Neural progenitor cell (in vitro differentiated cells): ENCODE data around the gene TMEM98. TPM values are rescaled to one million over a fixed set of nuclear protein-coding genes. Genes with fewer than 3 reads are reported as not detected.

Source experiments
- DNase-seq: peaks from one replicate; pipeline ENCODE4 v3.0.0-alpha.2; 2016; ENCODE audit warnings: low spot score
- H2AFZ ChIP-seq: fragments of 200-600 bp; sonication (generic); replicated peaks from 2 replicates; pipeline ENCODE4 v1.6.1; 2016; ENCODE audit warnings: antibody characterized with exemption
- H3F3A ChIP-seq: fragments of 200-600 bp; sonication (generic); 2 replicates; pipeline ENCODE4 v1.6.1; 2016; ENCODE audit warnings: antibody characterized with exemption, low read depth
- H3K27ac ChIP-seq: fragments of 200-600 bp; sonication (generic); 2 replicates; pipeline ENCODE4 v1.5.1; 2016; ENCODE audit warnings: mild to moderate bottlenecking
- H3K27me3 ChIP-seq: fragments of 200-600 bp; sonication (generic); 2 replicates; pipeline ENCODE4 v1.6.1; 2016; ENCODE audit warnings: mild to moderate bottlenecking, moderate library complexity
- H3K36me3 ChIP-seq: fragments of 200-600 bp; sonication (generic); 2 replicates; pipeline ENCODE4 v1.5.1; 2016
- H3K4me1 ChIP-seq: fragments of 200-600 bp; sonication (generic); 2 replicates; pipeline ENCODE4 v1.6.1; 2016; ENCODE audit warnings: mixed run types
- H3K4me2 ChIP-seq: fragments of 200-600 bp; sonication (generic); 2 replicates; pipeline ENCODE4 v1.6.1; 2016
- H3K4me3 ChIP-seq: fragments of 200-600 bp; sonication (generic); 2 replicates; pipeline ENCODE4 v1.5.1; 2016
- H3K79me2 ChIP-seq: fragments of 200-600 bp; sonication (generic); 2 replicates; pipeline ENCODE4 v1.6.1; 2016; ENCODE audit warnings: low read depth
- H3K9ac ChIP-seq: fragments of 200-600 bp; sonication (generic); 2 replicates; pipeline ENCODE4 v1.6.1; 2016
- H3K9me3 ChIP-seq: fragments of 200-600 bp; sonication (generic); 2 replicates; pipeline ENCODE4 v1.5.1; 2016; ENCODE audit warnings: low read depth
- H4K20me1 ChIP-seq: fragments of 200-600 bp; sonication (generic); 2 replicates; pipeline ENCODE4 v1.6.1; 2016; ENCODE audit warnings: low read depth
- H3K27ac Mint-ChIP-seq: 3 replicates; pipeline ENCODE4 v1.8.0; 2021; ENCODE audit warnings: mixed read lengths
- H3K27me3 Mint-ChIP-seq: 2 replicates; pipeline ENCODE4 v1.8.0; 2022; ENCODE audit warnings: low read depth, mild to moderate bottlenecking, inconsistent platforms, moderate library complexity, mixed read lengths; ENCODE audit not compliant: insufficient read depth
- H3K36me3 Mint-ChIP-seq: 3 replicates; pipeline ENCODE4 v1.8.0; 2021; ENCODE audit warnings: mixed read lengths
- H3K4me1 Mint-ChIP-seq: 3 replicates; pipeline ENCODE4 v1.8.0; 2021; ENCODE audit warnings: mixed read lengths
- H3K4me3 Mint-ChIP-seq: 3 replicates; pipeline ENCODE4 v1.8.0; 2021; ENCODE audit warnings: mild to moderate bottlenecking, moderate library complexity, mixed read lengths
- H3K9me3 Mint-ChIP-seq: 3 replicates; pipeline ENCODE4 v1.8.0; 2020; ENCODE audit warnings: mixed read lengths
- CTCF ChIP-seq: fragments of 200-600 bp; sonication (generic); IDR thresholded peaks from 2 replicates; pipeline ENCODE4 v1.5.1; 2017; ENCODE audit warnings: antibody characterized with exemption, mild to moderate bottlenecking
- EZH2 ChIP-seq: fragments of 200-600 bp; sonication (generic); IDR thresholded peaks from 2 replicates; pipeline ENCODE4 v1.6.1; 2017; ENCODE audit warnings: antibody characterized with exemption, mild to moderate bottlenecking, moderate library complexity
- EZH2phosphoT487 ChIP-seq: fragments of 200-600 bp; sonication (generic); IDR thresholded peaks from 2 replicates; pipeline ENCODE4 v1.6.1; 2017; ENCODE audit warnings: antibody characterized with exemption
- total RNA-seq: library from RNA; depleted of rRNA; stranded (reverse); fragments of >200 nt; gene quantifications from 2 replicates; pipeline ENCODE4 v1.2.3, GENCODE V29; 2015; ENCODE audit warnings: low replicate concordance

TMEM98 gene
- total RNA-seq, 1 donor from 2014 or later, result 117 TPM

- H3F3A ChIP-seq, result no peaks in the 10 kb centered on the region
- Mint-ChIP-seq H3K4me3 (no peak overlapping the region), H3K27ac (no peak overlapping the region), H3K27me3 (peaks cover 4% of the 10 kb centered on the region), H3K36me3 (no peaks in the 10 kb centered on the region), H3K4me1 (no peaks in the 10 kb centered on the region), H3K9me3 (no peaks in the 10 kb centered on the region)
- TF ChIP-seq EZH2 (no peak), EZH2phosphoT487 (no peak), CTCF (no peak)
- H3K27me3 ChIP-seq, result no peaks in the 10 kb centered on the region
- H4K20me1 ChIP-seq, result no peaks in the 10 kb centered on the region
- DNase-seq, result no peak
- H3K9ac ChIP-seq, result no peak overlapping the region
- no peaks in the 10 kb centered on the region for H3K4me1 ChIP-seq
- H3K9me3 ChIP-seq, result no peaks in the 10 kb centered on the region
- no peak overlapping the region for H2AFZ ChIP-seq
- no peak overlapping the region for H3K4me3 ChIP-seq
- no peaks in the 10 kb centered on the region for H3K36me3 ChIP-seq
- H3K4me2 ChIP-seq, result no peak overlapping the region
- no peak overlapping the region for H3K27ac ChIP-seq
- no peaks in the 10 kb centered on the region for H3K79me2 ChIP-seq
Measured at GRCh38 chr17:32894245-32894644, 33.7 kb upstream of the TMEM98 start.

GRCh38 chr17:32896647-32897258 lies 31.2 kb upstream of the TMEM98 start:
- Histone ChIP-seq H4K20me1 (no peaks in the 10 kb centered on the region), H3K79me2 (no peaks in the 10 kb centered on the region), H3K4me3 (no peak overlapping the region), H3K9me3 (peaks cover 6% of the 10 kb centered on the region), H3K27ac (no peak overlapping the region), H3K4me1 (no peaks in the 10 kb centered on the region), H2AFZ (no peak overlapping the region), H3K9ac (no peak overlapping the region), H3K4me2 (no peak overlapping the region), H3K27me3 (no peaks in the 10 kb centered on the region), H3K36me3 (no peaks in the 10 kb centered on the region), H3F3A (no peaks in the 10 kb centered on the region)
- TF ChIP-seq EZH2, result no peak
- H3K27me3 Mint-ChIP-seq, result peaks cover 4% of the 10 kb centered on the region
- no peaks in the 10 kb centered on the region for H3K36me3 Mint-ChIP-seq
- H3K4me1 Mint-ChIP-seq, result no peaks in the 10 kb centered on the region
- H3K4me3 Mint-ChIP-seq, result no peak overlapping the region
- H3K27ac Mint-ChIP-seq, result no peak overlapping the region
- no peak for DNase-seq
- peaks cover 2% of the 10 kb centered on the region for H3K9me3 Mint-ChIP-seq

- Histone ChIP-seq H3K4me1 (no peaks in the 10 kb centered on the region), H3F3A (no peaks in the 10 kb centered on the region), H3K9ac (no peak overlapping the region), H3K27me3 (no peaks in the 10 kb centered on the region), H3K4me2 (no peak overlapping the region), H2AFZ (no peak overlapping the region), H3K79me2 (no peaks in the 10 kb centered on the region), H3K9me3 (peaks cover 6% of the 10 kb centered on the region), H3K4me3 (no peak overlapping the region), H4K20me1 (no peaks in the 10 kb centered on the region), H3K36me3 (no peaks in the 10 kb centered on the region), H3K27ac (no peak overlapping the region)
- TF ChIP-seq EZH2 (no peak), CTCF (no peak), EZH2phosphoT487 (no peak)
- Mint-ChIP-seq H3K9me3 (peaks cover 2% of the 10 kb centered on the region), H3K36me3 (no peaks in the 10 kb centered on the region), H3K4me1 (no peaks in the 10 kb centered on the region), H3K27ac (no peak overlapping the region), H3K4me3 (no peak overlapping the region), H3K27me3 (peaks cover 4% of the 10 kb centered on the region)
- no peak for DNase-seq
Measured at GRCh38 chr17:32899236-32900013, 28.5 kb upstream of the TMEM98 start.

GRCh38 chr17:32901743-32902142 lies 26.2 kb upstream of the TMEM98 start:
- no peaks in the 10 kb centered on the region for H3K4me1 ChIP-seq
- H3K9ac ChIP-seq, result no peak overlapping the region
- TF ChIP-seq EZH2phosphoT487 (no peak), EZH2 (no peak), CTCF (no peak)
- H3K4me3 ChIP-seq, result no peak overlapping the region
- no peaks in the 10 kb centered on the region for H3K79me2 ChIP-seq
- H3F3A ChIP-seq, result no peaks in the 10 kb centered on the region
- no peaks in the 10 kb centered on the region for H3K36me3 Mint-ChIP-seq
- DNase-seq, result no peak
- no peaks in the 10 kb centered on the region for H3K4me1 Mint-ChIP-seq
- no peaks in the 10 kb centered on the region for H4K20me1 ChIP-seq
- H3K36me3 ChIP-seq, result no peaks in the 10 kb centered on the region
- H3K4me3 Mint-ChIP-seq, result no peak overlapping the region
- peaks cover 6% of the 10 kb centered on the region for H3K9me3 ChIP-seq
- no peak overlapping the region for H3K27ac Mint-ChIP-seq
- H3K4me2 ChIP-seq, result no peak overlapping the region
- H3K27me3 Mint-ChIP-seq, result peaks cover 3% of the 10 kb centered on the region
- H3K9me3 Mint-ChIP-seq, result peaks cover 2% of the 10 kb centered on the region
- H3K27ac ChIP-seq, result no peak overlapping the region
- H2AFZ ChIP-seq, result no peak overlapping the region
- H3K27me3 ChIP-seq, result no peaks in the 10 kb centered on the region
